CD4-positive, alpha-beta T cell (primary cell): ENCODE results near the gene NIPA2. TPM values are rescaled to one million over a fixed set of nuclear protein-coding genes. Genes with fewer than 3 reads are reported as not detected.
"Not testable (repeated sequence)": the region's sequence is repeated elsewhere in the genome, so short reads cannot be mapped to it uniquely, and the experiment has no call there.

Experiments used
- ATAC-seq: fragments of 200-7000 bp; cut with Tn5 transposase; one replicate; pipeline ENCODE4 v1.10.0; 2022; ENCODE audit warnings: mild to moderate bottlenecking; ENCODE audit not compliant: poor library complexity
- CTCF ChIA-PET: fragments of 350-600 bp; sonication (Branson Sonifier 250); formaldehyde crosslinking; loops from one replicate; lab custom pipeline; 2021; ENCODE audit warnings: antibody characterized with exemption, inconsistent platforms; lab: Charles Lee
- POLR2A ChIA-PET: fragments of 350-600 bp; sonication (Branson Sonifier 250); formaldehyde crosslinking; loops from one replicate; lab custom pipeline; 2021; ENCODE audit warnings: antibody characterized with exemption, inconsistent platforms; lab: Charles Lee
- DNase-seq, 14 experiments: peaks; one replicate each; pipeline ENCODE4 v3.0.0-alpha.2; 2013 to 2020; ENCODE audit warnings: mixed read lengths in 2 of 14
- H3K27ac ChIP-seq, 2 donors: one replicate each; pipeline versions ENCODE4 v1.5.1 to v1.7.0; 2013; ENCODE audit warnings: low read length in 2 of 2, low read depth in 1 of 2, mild to moderate bottlenecking in 1 of 2
- H3K27me3 ChIP-seq, 2 experiments: 1 replicate in 1 of 2; 2 replicates in 1 of 2; pipeline versions ENCODE4 v1.6.1 to v1.7.0; 2013; ENCODE audit warnings: low read length in 2 of 2, control low read depth in 1 of 2, mild to moderate bottlenecking in 1 of 2, moderate library complexity in 1 of 2; ENCODE audit not compliant: insufficient read depth in 2 of 2, control insufficient read depth in 1 of 2
- H3K36me3 ChIP-seq: one replicate; pipeline ENCODE4 v1.6.1; 2013; ENCODE audit warnings: low read length, control low read depth; ENCODE audit not compliant: insufficient read depth
- H3K4me1 ChIP-seq: one replicate; pipeline ENCODE4 v1.6.1; 2013; ENCODE audit warnings: low read length, control low read depth; ENCODE audit not compliant: insufficient read depth
- H3K4me3 ChIP-seq: one replicate; pipeline ENCODE4 v1.5.1; 2013; ENCODE audit warnings: mild to moderate bottlenecking, low read length, moderate library complexity
- H3K9me3 ChIP-seq, 2 experiments: 1 replicate in 1 of 2; 2 replicates in 1 of 2; pipeline versions ENCODE4 v1.6.1 to v1.7.0; 2013; ENCODE audit warnings: low read length in 2 of 2, mild to moderate bottlenecking in 2 of 2, control low read depth in 1 of 2, moderate library complexity in 1 of 2; ENCODE audit not compliant: control insufficient read depth in 1 of 2, insufficient read depth in 1 of 2
- H3K27ac Mint-ChIP-seq: one replicate; pipeline ENCODE4 v1.8.0; 2020; ENCODE audit warnings: mixed read lengths
- H3K27me3 Mint-ChIP-seq: one replicate; pipeline ENCODE4 v1.8.0; 2021; ENCODE audit warnings: mixed read lengths
- H3K36me3 Mint-ChIP-seq: one replicate; pipeline ENCODE4 v1.8.0; 2021; ENCODE audit warnings: low read depth, mixed read lengths
- H3K4me1 Mint-ChIP-seq: one replicate; pipeline ENCODE4 v1.8.0; 2021; ENCODE audit warnings: low read depth, mixed read lengths
- H3K4me3 Mint-ChIP-seq: one replicate; pipeline ENCODE4 v1.8.0; 2020; ENCODE audit warnings: mild to moderate bottlenecking, mixed read lengths
- H3K9me3 Mint-ChIP-seq: one replicate; pipeline ENCODE4 v1.8.0; 2020; ENCODE audit warnings: mixed read lengths
- intact Hi-C, 2 experiments: fragments of 100-400 bp; cut with DNase I in 1 of 2; cut with micrococcal nuclease in 1 of 2; formaldehyde crosslinking; loops; one replicate each; pipeline versions ENCODE4 v1.15.1 to v1.9.0; 2023 to 2025; cut with DNase I, micrococcal nuclease
- total RNA-seq, 174 experiments: library from RNA in 2 of 174; stranded (reverse) in 2 of 174; gene quantifications; one replicate each; pipeline ENCODE4 v1.2.3 and lab custom pipeline; 2021 to 2026
- TF ChIP-seq, protein P1 (sequence below): fragments of 200-600 bp; IDR thresholded peaks from one replicate; pipeline ENCODE4 v1.8.0; 2022; ENCODE audit warnings: antibody characterized with exemption, mild to moderate bottlenecking

Gene NIPA2
- total RNA-seq, 2 experiments from 2014 or later = 33.9 to 36.7 TPM

DNA sequence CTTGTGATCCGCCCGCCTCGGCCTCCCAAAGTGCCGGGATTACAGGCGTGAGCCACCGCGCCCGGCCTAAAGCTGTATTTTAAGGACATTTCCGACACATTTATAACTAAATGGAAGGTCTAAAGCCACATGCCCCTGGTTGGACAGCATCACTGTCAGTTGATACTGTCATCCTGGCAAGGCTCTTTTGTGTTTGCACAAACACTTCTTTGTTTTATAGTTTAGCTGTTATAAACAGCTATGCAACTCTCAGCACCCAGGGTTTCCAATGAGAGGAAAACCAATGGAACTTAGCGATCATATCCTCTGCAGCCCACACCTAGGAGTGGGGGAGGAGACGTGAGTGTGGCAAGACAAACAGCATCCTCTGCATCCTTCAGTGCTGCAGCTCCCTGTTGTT lies 32.3 kb upstream of the NIPA2 start:
- Mint-ChIP-seq H3K4me3 (no peak overlapping the region), H3K9me3 (no peaks in the 10 kb centered on the region), H3K36me3 (no peaks in the 10 kb centered on the region), H3K27me3 (no peaks in the 10 kb centered on the region), H3K27ac (no peak overlapping the region), H3K4me1 (peaks cover 8% of the 10 kb centered on the region)
- POLR2A ChIA-PET = interaction anchor here (0.7 kb wide), 1 partner anchor 23 kb away, joined by 5 read pairs; no protein-coding TSS in a partner anchor
- no peak overlapping the region for H3K4me3 ChIP-seq
- intact Hi-C loops = loop anchor here in 1 of 2 experiments (10.0 kb wide), 1 partner anchor 51 kb away; no protein-coding TSS in a partner anchor
- peaks cover 7% of the 10 kb centered on the region for H3K36me3 ChIP-seq
- no peaks in the 10 kb centered on the region for H3K9me3 ChIP-seq
- H3K27me3 ChIP-seq = no peaks in the 10 kb centered on the region
- TF ChIP-seq, protein P1, sequence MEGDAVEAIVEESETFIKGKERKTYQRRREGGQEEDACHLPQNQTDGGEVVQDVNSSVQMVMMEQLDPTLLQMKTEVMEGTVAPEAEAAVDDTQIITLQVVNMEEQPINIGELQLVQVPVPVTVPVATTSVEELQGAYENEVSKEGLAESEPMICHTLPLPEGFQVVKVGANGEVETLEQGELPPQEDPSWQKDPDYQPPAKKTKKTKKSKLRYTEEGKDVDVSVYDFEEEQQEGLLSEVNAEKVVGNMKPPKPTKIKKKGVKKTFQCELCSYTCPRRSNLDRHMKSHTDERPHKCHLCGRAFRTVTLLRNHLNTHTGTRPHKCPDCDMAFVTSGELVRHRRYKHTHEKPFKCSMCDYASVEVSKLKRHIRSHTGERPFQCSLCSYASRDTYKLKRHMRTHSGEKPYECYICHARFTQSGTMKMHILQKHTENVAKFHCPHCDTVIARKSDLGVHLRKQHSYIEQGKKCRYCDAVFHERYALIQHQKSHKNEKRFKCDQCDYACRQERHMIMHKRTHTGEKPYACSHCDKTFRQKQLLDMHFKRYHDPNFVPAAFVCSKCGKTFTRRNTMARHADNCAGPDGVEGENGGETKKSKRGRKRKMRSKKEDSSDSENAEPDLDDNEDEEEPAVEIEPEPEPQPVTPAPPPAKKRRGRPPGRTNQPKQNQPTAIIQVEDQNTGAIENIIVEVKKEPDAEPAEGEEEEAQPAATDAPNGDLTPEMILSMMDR = no peak
- CTCF ChIA-PET = no interaction called here
- ATAC-seq (no peak), DNase-seq (no peak)
- H3K27ac ChIP-seq = no peak overlapping the region
- H3K4me1 ChIP-seq = peaks cover 4% of the 10 kb centered on the region

GRCh38 chr15:22806664-22807063 lies 31.8 kb upstream of the NIPA2 start:
- Mint-ChIP-seq H3K4me3 (no peak overlapping the region), H3K4me1 (peaks cover 6% of the 10 kb centered on the region), H3K27ac (no peak overlapping the region), H3K36me3 (peaks cover 4% of the 10 kb centered on the region), H3K9me3 (no peaks in the 10 kb centered on the region), H3K27me3 (no peaks in the 10 kb centered on the region)
- ChIA-PET CTCF (no interaction called here), POLR2A (no interaction called here)
- H3K9me3 ChIP-seq = no peaks in the 10 kb centered on the region
- H3K36me3 ChIP-seq = peaks cover 7% of the 10 kb centered on the region
- DNase-seq = no peak
- H3K27me3 ChIP-seq = no peaks in the 10 kb centered on the region
- TF ChIP-seq, protein P1 = no peak
- H3K4me3 ChIP-seq = no peak overlapping the region
- peaks cover 4% of the 10 kb centered on the region for H3K4me1 ChIP-seq
- no peak for ATAC-seq
- no peak overlapping the region for H3K27ac ChIP-seq
- intact Hi-C loops = loop anchor here in 1 of 2 experiments (10.0 kb wide), 1 partner anchor 52 kb away; no protein-coding TSS in a partner anchor

DNA sequence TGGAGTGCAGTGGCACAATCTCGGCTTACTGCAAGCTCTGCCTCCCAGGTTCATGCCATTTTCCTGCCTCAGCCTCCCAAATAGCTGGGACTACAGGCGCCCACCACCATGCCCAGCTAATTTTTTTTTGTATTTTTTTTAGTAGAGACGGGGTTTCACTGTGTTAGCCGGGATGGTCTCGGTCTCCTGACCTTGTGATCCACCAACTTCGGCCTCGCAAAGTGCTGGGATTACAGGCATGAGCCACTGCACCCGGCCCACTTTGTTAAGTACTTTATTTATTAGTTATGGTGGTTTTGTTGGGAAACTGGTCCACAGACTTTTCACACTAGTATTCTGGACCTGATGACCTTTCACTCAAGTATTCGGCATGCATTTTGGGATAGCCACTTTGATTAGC lies 30.6 kb upstream of the NIPA2 start:
- CTCF ChIA-PET, POLR2A ChIA-PET: not testable (repeated sequence)

GRCh38 chr15:22808240-22808639 lies 30.2 kb upstream of the NIPA2 start:
- Histone ChIP-seq H3K9me3 (no peaks in the 10 kb centered on the region), H3K27ac (no peak overlapping the region), H3K36me3 (peaks cover 10% of the 10 kb centered on the region), H3K27me3 (no peaks in the 10 kb centered on the region), H3K4me3 (no peak overlapping the region), H3K4me1 (peaks cover 4% of the 10 kb centered on the region)
- Mint-ChIP-seq H3K27me3 (no peaks in the 10 kb centered on the region), H3K9me3 (no peaks in the 10 kb centered on the region), H3K36me3 (peaks cover 17% of the 10 kb centered on the region), H3K4me3 (no peak overlapping the region), H3K27ac (no peak overlapping the region), H3K4me1 (no peaks in the 10 kb centered on the region)
- ATAC-seq (no peak), DNase-seq (no peak)
- TF ChIP-seq, protein P1 = no peak
- ChIA-PET CTCF (no interaction called here), POLR2A (no interaction called here)
- intact Hi-C loops = loop anchor here in 1 of 2 experiments (10.0 kb wide), 1 partner anchor 53 kb away; no protein-coding TSS in a partner anchor

More for the DNA sequence above, 30.6 kb upstream of the NIPA2 start:
- not testable (repeated sequence) for H3K36me3 ChIP-seq, H3K27ac Mint-ChIP-seq, H3K4me3 ChIP-seq, H3K9me3 ChIP-seq, DNase-seq, H3K4me1 ChIP-seq, ATAC-seq, H3K27ac ChIP-seq, H3K27me3 ChIP-seq, H3K4me1 Mint-ChIP-seq, H3K4me3 Mint-ChIP-seq, H3K27me3 Mint-ChIP-seq, H3K9me3 Mint-ChIP-seq
- H3K36me3 Mint-ChIP-seq = peaks cover 16% of the 10 kb centered on the region
- intact Hi-C loops = loop anchor here in 1 of 2 experiments (10.0 kb wide), 1 partner anchor 53 kb away; no protein-coding TSS in a partner anchor
